HepG2 (cell line): ENCODE data around the gene ZBTB25. TPM values are rescaled to one million over a fixed set of nuclear protein-coding genes. Genes with fewer than 3 reads are reported as not detected.

Experiments
- ATAC-seq: fragments of 200-7000 bp; cut with Tn5 transposase; 3 replicates; pipeline ENCODE4 v1.9.1; 2020; ENCODE audit warnings: mild to moderate bottlenecking, moderate library complexity
- BruUV-seq: library from RNA; stranded (reverse); fragments of 400-500 nt; replicated peaks from 2 replicates; lab custom pipeline; 2021; lab: Mats Ljungman, UMichigan
- CTCF ChIA-PET: fragments of 300-600 bp; formaldehyde crosslinking; extraction: SDS; loops from one replicate; lab custom pipeline; 2021; ENCODE audit warnings: low total read pairs, inconsistent platforms, low intra/inter-chr PET ratio; lab: Yijun Ruan, JAX
- POLR2A ChIA-PET: fragments of 350-600 bp; sonication (Branson Sonifier 250); formaldehyde crosslinking; loops from one replicate; lab custom pipeline; 2020; ENCODE audit warnings: antibody characterized with exemption, inconsistent platforms; lab: Yijun Ruan, JAX
- DNase-seq: peaks from one replicate; pipeline ENCODE4 v3.0.0-alpha.2; 2015; ENCODE audit warnings: low spot score
- FAIRE-seq: peaks from 3 replicates; lab custom pipeline; 2011; peaks lifted over from hg19 to GRCh38; lab: Jason Lieb, UNC
- H2AFZ ChIP-seq: one replicate; pipeline ENCODE4 v1.6.1; 2011; ENCODE audit warnings: low read length, inconsistent platforms
- H3K27ac ChIP-seq: fragments of 300-600 bp; 3 replicates; pipeline ENCODE4 v1.8.0; 2011; ENCODE audit warnings: mixed run types, mild to moderate bottlenecking, mixed read lengths, low read length, inconsistent platforms; ENCODE audit not compliant: insufficient read depth; ENCODE audit errors: extremely low read length
- H3K27me3 ChIP-seq, 2 experiments: fragments of 200-600 bp in 1 of 2; 2 replicates in 1 of 2; 3 replicates in 1 of 2; pipeline versions ENCODE4 v1.6.0 to v1.8.0; 2011; ENCODE audit warnings: low read length in 2 of 2, mild to moderate bottlenecking in 2 of 2, moderate library complexity in 2 of 2, inconsistent platforms in 1 of 2; ENCODE audit not compliant: insufficient read depth in 2 of 2, control insufficient read depth in 1 of 2
- H3K36me3 ChIP-seq, 2 experiments: fragments of 200-600 bp in 1 of 2; replicated peaks in 1 of 2; 2 replicates in 1 of 2; 3 replicates in 1 of 2; pipeline versions ENCODE4 v1.5.1 to v1.8.0; 2011; ENCODE audit warnings: low read length in 2 of 2, inconsistent platforms in 1 of 2; ENCODE audit not compliant: insufficient read depth in 2 of 2, control insufficient read depth in 1 of 2
- H3K4me1 ChIP-seq: 2 replicates; pipeline ENCODE4 v1.5.1; 2012; ENCODE audit warnings: low read length, inconsistent platforms; ENCODE audit not compliant: insufficient read depth
- H3K4me2 ChIP-seq: 2 replicates; pipeline ENCODE4 v1.6.0; 2011; ENCODE audit warnings: low read depth, low read length, inconsistent platforms
- H3K4me3 ChIP-seq, 3 experiments: fragments of 200-600 bp in 1 of 3; sonication (generic), shearing (Covaris generic) in 1 of 3; replicated peaks in 1 of 3; 2 replicates each; pipeline ENCODE4 v1.5.1; 2011 to 2016; ENCODE audit warnings: low read length in 3 of 3, inconsistent platforms in 2 of 3, low read depth in 2 of 3, mild to moderate bottlenecking in 2 of 3, control low read depth in 1 of 3, mixed read lengths in 1 of 3; ENCODE audit not compliant: insufficient read depth in 1 of 3
- H3K79me2 ChIP-seq: one replicate; pipeline ENCODE4 v1.6.1; 2011; ENCODE audit warnings: low read length, inconsistent platforms; ENCODE audit not compliant: insufficient read depth
- H3K9ac ChIP-seq: 2 replicates; pipeline ENCODE4 v1.6.0; 2011; ENCODE audit warnings: mild to moderate bottlenecking, low read depth, low read length, inconsistent platforms; ENCODE audit not compliant: insufficient read depth
- H3K9me3 ChIP-seq: 2 replicates; pipeline ENCODE4 v1.5.1; 2012; ENCODE audit warnings: mild to moderate bottlenecking, low read length
- H4K20me1 ChIP-seq: 2 replicates; pipeline ENCODE4 v1.6.0; 2011; ENCODE audit warnings: inconsistent platforms, mild to moderate bottlenecking, low read length, moderate library complexity; ENCODE audit not compliant: insufficient read depth
- CBX1 ChIP-seq: IDR thresholded peaks from one replicate; pipeline ENCODE4 v1.6.1; 2016; ENCODE audit warnings: antibody characterized with exemption, low read depth
- HNF4A ChIP-seq: sonication (generic); formaldehyde crosslinking; IDR thresholded peaks from 2 replicates; pipeline ENCODE4 v1.4.0; 2020; ENCODE audit warnings: missing genetic modification reagents
- JARID2 ChIP-seq: sonication (generic); formaldehyde crosslinking; IDR thresholded peaks from 2 replicates; pipeline ENCODE4 v1.8.1; 2023; ENCODE audit warnings: missing genetic modification reagents, inconsistent platforms; ENCODE audit not compliant: insufficient replicate concordance
- KDM6A ChIP-seq: IDR thresholded peaks from 2 replicates; pipeline ENCODE4 v1.6.1; 2016; ENCODE audit warnings: low read depth
- ZNF430 ChIP-seq: sonication (generic); formaldehyde crosslinking; IDR thresholded peaks from 2 replicates; pipeline ENCODE4 v1.9.0; 2021; ENCODE audit warnings: mild to moderate bottlenecking, missing genetic modification reagents
- ZNF552 ChIP-seq: sonication (generic); formaldehyde crosslinking; IDR thresholded peaks from 2 replicates; pipeline ENCODE4 v1.9.0; 2022; ENCODE audit warnings: missing genetic modification reagents, mild to moderate bottlenecking, borderline replicate concordance
- ZNF660 ChIP-seq: sonication (generic); formaldehyde crosslinking; IDR thresholded peaks from 2 replicates; pipeline ENCODE4 v1.5.1; 2020; ENCODE audit warnings: mild to moderate bottlenecking, low read depth, missing genetic modification reagents, borderline replicate concordance
- WGBS: methylation state at CpG from one replicate; pipeline ENCODE4 v1.1.6; 2017; ENCODE audit warnings: low lambda C conversion rate; 5-methylcytosine and 5-hydroxymethylcytosine counted together
- in situ Hi-C: cut with HindIII; loops from 2 replicates; pipeline ENCODE4 v1.10.0; 2017; ENCODE audit warnings: low pct_unique_long_range_greater_than_20kb; ENCODE audit not compliant: extremely low pct_ligation_motif_present
- intact Hi-C: fragments of 100-400 bp; cut with micrococcal nuclease; formaldehyde crosslinking; loops from one replicate; pipeline ENCODE4 v1.10.0; 2022; ENCODE audit not compliant: unreplicated experiment
- polyA plus RNA-seq, 8 experiments: library from polyadenylated mRNA; depleted of rRNA in 3 of 8; stranded (reverse) in 7 of 8; unstranded in 1 of 8; fragments of >200 nt; fragmentation: Illumina TruSeq in 4 of 8; extraction: Trizol in 4 of 8; gene quantifications; 2 replicates each; pipeline versions ENCODE4 v1.2.1 to v1.2.3, GENCODE V29; 2011 to 2016; ENCODE audit warnings: low read depth in 4 of 8, missing spikeins in 1 of 8, mixed read lengths in 1 of 8; ENCODE audit not compliant: insufficient read depth in 1 of 8
- total RNA-seq, 5 experiments: library from RNA; depleted of rRNA; stranded (reverse); fragments of >200 nt; fragmentation: Illumina TruSeq; extraction: Trizol; gene quantifications; 2 replicates each; pipeline ENCODE4 v1.2.3, GENCODE V29; 2016; ENCODE audit warnings: low read depth in 1 of 5
- TF ChIP-seq, protein P1 (sequence below): sonication (generic); formaldehyde crosslinking; conservative IDR thresholded peaks from 2 replicates; pipeline ENCODE4 v1.4.0; 2020; ENCODE audit warnings: missing genetic modification reagents
- TF ChIP-seq, protein P2 (sequence below): sonication (generic); formaldehyde crosslinking; IDR thresholded peaks from 2 replicates; pipeline ENCODE4; 2020; ENCODE audit warnings: missing genetic modification reagents, mild to moderate bottlenecking, borderline replicate concordance
- TF ChIP-seq, protein P3 (sequence below): sonication (generic); formaldehyde crosslinking; IDR thresholded peaks from 2 replicates; pipeline ENCODE4 v1.5.1; 2020; ENCODE audit warnings: missing genetic modification reagents, mild to moderate bottlenecking, borderline replicate concordance

Gene ZBTB25
- total and polyA plus RNA-seq, 2 of the 13 experiments (the other 11 are each of a cell fraction or from before 2014, with no cell fraction given), result 3.5 to 7.6 TPM

GRCh38 chr14:64454671-64455070, 49.0 kb downstream of the ZBTB25 start:
- Histone ChIP-seq H3K9ac (no peak overlapping the region), H3K36me3 (peaks cover 18 to 72% of the 10 kb centered on the region in 2 experiments), H3K4me2 (no peak overlapping the region), H3K79me2 (no peaks in the 10 kb centered on the region), H4K20me1 (no peaks in the 10 kb centered on the region), H3K9me3 (no peaks in the 10 kb centered on the region), H3K27ac (no peak overlapping the region), H3K4me1 (no peaks in the 10 kb centered on the region), H3K27me3 (no peaks in the 10 kb centered on the region), H3K4me3 (no peak overlapping the region), H2AFZ (no peak overlapping the region)
- DNase-seq, result no peak
- in situ Hi-C loops, result no loop called here
- intact Hi-C loops, result no loop called here
- no TSS peak for BruUV-seq
- WGBS, result 96% methylated on average over 10 of the region's 10 CpGs
- no peak for TF ChIP-seq ZNF430 (CRISPR knock-in tag)
- TF ChIP-seq JARID2 (CRISPR knock-in tag), result no peak
- TF ChIP-seq, protein P1, sequence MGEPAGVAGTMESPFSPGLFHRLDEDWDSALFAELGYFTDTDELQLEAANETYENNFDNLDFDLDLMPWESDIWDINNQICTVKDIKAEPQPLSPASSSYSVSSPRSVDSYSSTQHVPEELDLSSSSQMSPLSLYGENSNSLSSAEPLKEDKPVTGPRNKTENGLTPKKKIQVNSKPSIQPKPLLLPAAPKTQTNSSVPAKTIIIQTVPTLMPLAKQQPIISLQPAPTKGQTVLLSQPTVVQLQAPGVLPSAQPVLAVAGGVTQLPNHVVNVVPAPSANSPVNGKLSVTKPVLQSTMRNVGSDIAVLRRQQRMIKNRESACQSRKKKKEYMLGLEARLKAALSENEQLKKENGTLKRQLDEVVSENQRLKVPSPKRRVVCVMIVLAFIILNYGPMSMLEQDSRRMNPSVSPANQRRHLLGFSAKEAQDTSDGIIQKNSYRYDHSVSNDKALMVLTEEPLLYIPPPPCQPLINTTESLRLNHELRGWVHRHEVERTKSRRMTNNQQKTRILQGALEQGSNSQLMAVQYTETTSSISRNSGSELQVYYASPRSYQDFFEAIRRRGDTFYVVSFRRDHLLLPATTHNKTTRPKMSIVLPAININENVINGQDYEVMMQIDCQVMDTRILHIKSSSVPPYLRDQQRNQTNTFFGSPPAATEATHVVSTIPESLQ, result no peak
- TF ChIP-seq ZNF552 (CRISPR knock-in tag), result no peak
- TF ChIP-seq CBX1, result no peak
- no peak for ATAC-seq
- ChIA-PET CTCF (no interaction called here), POLR2A (no interaction called here)
- no peak for FAIRE-seq

DNA sequence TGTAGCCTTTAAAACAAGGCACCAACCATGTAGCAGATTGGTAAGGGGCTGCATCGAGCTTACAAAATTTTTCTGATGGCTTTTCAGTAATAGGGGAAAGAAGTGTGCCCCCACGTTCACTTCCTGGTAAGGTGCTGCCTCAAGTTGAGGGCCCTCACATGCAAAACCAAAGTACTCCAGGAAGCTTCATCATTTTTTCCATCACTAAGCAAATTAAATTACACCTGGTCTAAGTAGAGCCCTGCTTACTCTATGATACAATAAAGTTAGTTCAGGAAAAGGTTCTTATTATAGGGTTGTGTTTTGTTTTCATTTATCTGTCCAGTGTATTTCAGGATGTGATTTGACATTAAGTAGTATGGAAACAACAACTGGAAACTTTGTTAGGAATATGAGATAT, 53.4 kb downstream of the ZBTB25 start:
- no peak overlapping the region for H2AFZ ChIP-seq
- no peak overlapping the region for H3K27ac ChIP-seq
- no peaks in the 10 kb centered on the region for H3K79me2 ChIP-seq
- WGBS, result 93% methylated on average over 2 of the region's 2 CpGs
- no peaks in the 10 kb centered on the region for H3K4me1 ChIP-seq
- H3K9me3 ChIP-seq, result no peaks in the 10 kb centered on the region
- no peaks in the 10 kb centered on the region for H4K20me1 ChIP-seq
- H3K4me3 ChIP-seq, result no peak overlapping the region
- ATAC-seq (no peak), FAIRE-seq (no peak), DNase-seq (no peak)
- POLR2A ChIA-PET, result no interaction called here
- CTCF ChIA-PET, result no interaction called here
- H3K27me3 ChIP-seq, result no peaks in the 10 kb centered on the region
- in situ Hi-C loops, result no loop called here
- BruUV-seq, result no TSS peak
- peaks cover 20 to 64% of the 10 kb centered on the region in 2 experiments for H3K36me3 ChIP-seq
- intact Hi-C loops, result no loop called here
- no peak overlapping the region for H3K4me2 ChIP-seq
- no peak overlapping the region for H3K9ac ChIP-seq
- TF ChIP-seq HNF4A (CRISPR knock-in tag) (no peak), KDM6A (CRISPR knock-in tag) (no peak), ZNF660 (CRISPR knock-in tag) (no peak)
- TF ChIP-seq, protein P2, sequence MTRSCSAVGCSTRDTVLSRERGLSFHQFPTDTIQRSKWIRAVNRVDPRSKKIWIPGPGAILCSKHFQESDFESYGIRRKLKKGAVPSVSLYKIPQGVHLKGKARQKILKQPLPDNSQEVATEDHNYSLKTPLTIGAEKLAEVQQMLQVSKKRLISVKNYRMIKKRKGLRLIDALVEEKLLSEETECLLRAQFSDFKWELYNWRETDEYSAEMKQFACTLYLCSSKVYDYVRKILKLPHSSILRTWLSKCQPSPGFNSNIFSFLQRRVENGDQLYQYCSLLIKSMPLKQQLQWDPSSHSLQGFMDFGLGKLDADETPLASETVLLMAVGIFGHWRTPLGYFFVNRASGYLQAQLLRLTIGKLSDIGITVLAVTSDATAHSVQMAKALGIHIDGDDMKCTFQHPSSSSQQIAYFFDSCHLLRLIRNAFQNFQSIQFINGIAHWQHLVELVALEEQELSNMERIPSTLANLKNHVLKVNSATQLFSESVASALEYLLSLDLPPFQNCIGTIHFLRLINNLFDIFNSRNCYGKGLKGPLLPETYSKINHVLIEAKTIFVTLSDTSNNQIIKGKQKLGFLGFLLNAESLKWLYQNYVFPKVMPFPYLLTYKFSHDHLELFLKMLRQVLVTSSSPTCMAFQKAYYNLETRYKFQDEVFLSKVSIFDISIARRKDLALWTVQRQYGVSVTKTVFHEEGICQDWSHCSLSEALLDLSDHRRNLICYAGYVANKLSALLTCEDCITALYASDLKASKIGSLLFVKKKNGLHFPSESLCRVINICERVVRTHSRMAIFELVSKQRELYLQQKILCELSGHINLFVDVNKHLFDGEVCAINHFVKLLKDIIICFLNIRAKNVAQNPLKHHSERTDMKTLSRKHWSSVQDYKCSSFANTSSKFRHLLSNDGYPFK (CRISPR knock-in tag), result no peak
- TF ChIP-seq, protein P3, sequence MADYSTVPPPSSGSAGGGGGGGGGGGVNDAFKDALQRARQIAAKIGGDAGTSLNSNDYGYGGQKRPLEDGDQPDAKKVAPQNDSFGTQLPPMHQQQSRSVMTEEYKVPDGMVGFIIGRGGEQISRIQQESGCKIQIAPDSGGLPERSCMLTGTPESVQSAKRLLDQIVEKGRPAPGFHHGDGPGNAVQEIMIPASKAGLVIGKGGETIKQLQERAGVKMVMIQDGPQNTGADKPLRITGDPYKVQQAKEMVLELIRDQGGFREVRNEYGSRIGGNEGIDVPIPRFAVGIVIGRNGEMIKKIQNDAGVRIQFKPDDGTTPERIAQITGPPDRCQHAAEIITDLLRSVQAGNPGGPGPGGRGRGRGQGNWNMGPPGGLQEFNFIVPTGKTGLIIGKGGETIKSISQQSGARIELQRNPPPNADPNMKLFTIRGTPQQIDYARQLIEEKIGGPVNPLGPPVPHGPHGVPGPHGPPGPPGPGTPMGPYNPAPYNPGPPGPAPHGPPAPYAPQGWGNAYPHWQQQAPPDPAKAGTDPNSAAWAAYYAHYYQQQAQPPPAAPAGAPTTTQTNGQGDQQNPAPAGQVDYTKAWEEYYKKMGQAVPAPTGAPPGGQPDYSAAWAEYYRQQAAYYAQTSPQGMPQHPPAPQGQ (CRISPR knock-in tag), result no peak
